MV-4-11 (cell line): ENCODE data around the gene ARIH1.

Experiments used
- DNase-seq: peaks from one replicate; lab custom pipeline; 2025; lab: John Stamatoyannopoulos, UW

The ARIH1 gene

GRCh38 chr15:72540606-72541237, 66.6 kb downstream of the ARIH1 start:
- no peak for DNase-seq

- DNase-seq: no peak
These were observed 67.5 kb downstream of the ARIH1 start for GRCh38 chr15:72541674-72542073.

- DNase-seq: no peak
These were observed 71.0 kb downstream of the ARIH1 start for GRCh38 chr15:72545156-72545555.

GRCh38 chr15:72554471-72555425, 80.6 kb downstream of the ARIH1 start:
- no peak for DNase-seq

GRCh38 chr15:72559781-72560180, 85.7 kb downstream of the ARIH1 start:
- DNase-seq: peak; percentile 44

GRCh38 chr15:72560458-72560857, 86.3 kb downstream of the ARIH1 start:
- no peak for DNase-seq

- peak; percentile 62 for DNase-seq
These were observed 88.3 kb downstream of the ARIH1 start for GRCh38 chr15:72562386-72562785.

GRCh38 chr15:72562878-72563277, 88.7 kb downstream of the ARIH1 start:
- peak; percentile 59 for DNase-seq

- peak; percentile 78 for DNase-seq
These were observed 90.0 kb downstream of the ARIH1 start for GRCh38 chr15:72564091-72564490.

- no peak for DNase-seq
These were observed 92.8 kb downstream of the ARIH1 start for GRCh38 chr15:72566973-72567372.

- DNase-seq: no peak
These were observed 95.9 kb downstream of the ARIH1 start for GRCh38 chr15:72570059-72570458.

GRCh38 chr15:72579814-72580213, 105.7 kb downstream of the ARIH1 start:
- no peak for DNase-seq

GRCh38 chr15:72584006-72584405, 109.9 kb downstream of the ARIH1 start:
- DNase-seq: no peak

GRCh38 chr15:72585025-72585424, 110.9 kb downstream of the ARIH1 start:
- DNase-seq: no peak

- no peak for DNase-seq
These were observed 111.4 kb downstream of the ARIH1 start for GRCh38 chr15:72585476-72586058.

GRCh38 chr15:72588096-72588495, 114.0 kb downstream of the ARIH1 start:
- DNase-seq: no peak

- DNase-seq: no peak
These were observed 116.3 kb downstream of the ARIH1 start for GRCh38 chr15:72590427-72590826.

GRCh38 chr15:72591361-72591760, 117.2 kb downstream of the ARIH1 start:
- DNase-seq: no peak

GRCh38 chr15:72592097-72592496, 118.0 kb downstream of the ARIH1 start:
- DNase-seq: no peak

GRCh38 chr15:72592676-72593075, 118.5 kb downstream of the ARIH1 start:
- DNase-seq: no peak

GRCh38 chr15:72593838-72594237, 119.7 kb downstream of the ARIH1 start:
- DNase-seq: no peak

- peak; percentile 23 for DNase-seq
These were observed 125.8 kb downstream of the ARIH1 start for GRCh38 chr15:72599855-72600464.
